Right forelimb (tissue), 1 donor: ENCODE measurements around the gene CCL22.

ENCODE experiments used
- DNase-seq: peaks from one replicate; pipeline ENCODE4 v3.0.0-alpha.2; 2018

Gene CCL22

DNA sequence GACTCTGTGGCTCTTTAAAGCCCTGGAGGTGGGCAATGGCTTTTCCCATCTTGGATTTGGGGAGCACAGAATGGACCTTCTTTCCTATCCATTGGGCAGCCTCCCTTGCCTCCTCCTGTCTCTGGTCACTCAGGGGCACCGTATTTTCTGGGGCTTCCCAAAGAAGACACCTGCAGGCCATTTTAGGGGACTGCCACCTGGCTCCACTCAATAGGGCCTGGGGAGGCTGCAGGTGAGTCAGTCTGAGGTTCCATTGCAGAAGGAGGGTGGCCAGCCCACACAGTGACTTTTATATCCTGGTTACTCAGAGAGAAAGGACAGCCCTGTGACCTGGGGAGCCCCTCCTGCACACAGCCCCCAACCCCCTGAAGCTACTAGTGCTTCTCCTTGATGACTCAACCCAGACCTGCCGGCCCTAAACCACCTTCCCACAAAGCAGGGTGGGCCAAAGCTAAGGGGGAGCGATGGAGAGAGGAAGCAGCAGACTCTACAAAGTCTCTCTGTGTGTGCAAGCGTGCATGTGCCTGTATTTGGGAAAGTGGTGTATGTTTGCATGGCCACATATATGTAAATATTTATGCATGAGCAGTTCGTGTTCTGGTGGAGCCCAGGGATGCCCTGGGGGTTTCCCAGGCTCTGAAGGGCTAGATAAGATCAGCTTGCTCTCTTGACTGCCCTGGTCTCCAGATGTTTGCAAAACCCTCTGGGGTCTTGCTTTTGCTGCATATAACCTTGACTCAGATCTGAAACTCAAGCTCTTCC is 18.7 kb downstream of the CCL22 start:
- DNase-seq = no peak

DNA sequence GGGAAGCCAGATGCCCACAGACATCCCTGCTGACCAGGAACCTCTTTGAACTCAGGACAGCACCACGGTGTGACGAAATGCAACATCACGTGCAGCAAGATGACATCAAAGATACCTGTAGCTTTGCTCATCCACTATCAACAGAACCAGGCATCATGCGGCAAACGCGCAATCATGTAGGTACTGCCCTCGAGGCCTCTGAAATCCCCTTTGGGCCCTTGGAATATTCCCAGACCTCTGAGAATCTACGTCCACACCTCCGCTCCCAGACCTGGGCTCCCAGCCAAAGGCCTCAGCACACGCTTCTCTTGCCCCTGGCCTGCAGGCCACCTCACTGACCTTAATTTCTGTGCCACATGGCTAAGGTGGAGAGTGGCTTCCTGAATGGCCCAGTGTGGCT is 21.0 kb downstream of the CCL22 start:
- DNase-seq = no peak

DNA sequence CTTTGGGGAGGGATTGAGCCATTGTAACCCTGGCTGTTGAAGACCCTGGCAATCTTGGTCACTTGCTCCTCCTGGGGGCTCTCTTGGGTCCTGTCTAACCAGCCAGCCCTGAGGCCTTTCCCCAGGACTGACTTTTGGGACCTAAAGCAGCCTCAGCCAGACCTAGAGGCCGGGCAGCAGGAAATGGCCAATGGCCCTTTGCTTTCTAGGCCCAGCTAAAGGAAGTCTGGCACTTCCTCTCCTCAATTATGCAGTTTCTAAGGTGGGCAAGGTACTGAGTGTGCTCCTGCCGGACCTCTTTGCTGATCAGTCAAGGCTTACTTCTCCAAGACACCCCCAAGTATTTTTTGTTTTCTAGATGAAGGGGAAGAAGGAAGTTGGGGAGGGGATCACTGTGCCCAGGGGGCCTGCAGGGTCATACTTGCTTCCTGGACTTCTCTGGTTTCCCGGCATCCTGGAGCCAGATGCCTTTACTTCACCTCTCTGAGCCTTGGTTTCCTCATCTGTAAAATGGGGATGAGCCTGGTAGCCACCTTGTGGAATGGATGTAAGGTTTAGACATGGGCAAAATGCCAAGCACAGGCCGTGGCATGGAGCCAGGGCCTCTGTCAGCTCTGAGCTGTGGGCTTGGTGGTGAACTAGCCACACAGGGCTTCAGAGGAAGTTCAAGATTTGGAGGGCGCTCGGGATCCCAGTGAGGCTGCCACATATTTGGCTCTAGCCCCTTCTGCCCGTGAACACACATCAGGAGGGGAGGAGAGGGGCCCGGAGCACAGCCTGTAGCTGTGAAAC is 22.3 kb downstream of the CCL22 start:
- DNase-seq = no peak

DNA sequence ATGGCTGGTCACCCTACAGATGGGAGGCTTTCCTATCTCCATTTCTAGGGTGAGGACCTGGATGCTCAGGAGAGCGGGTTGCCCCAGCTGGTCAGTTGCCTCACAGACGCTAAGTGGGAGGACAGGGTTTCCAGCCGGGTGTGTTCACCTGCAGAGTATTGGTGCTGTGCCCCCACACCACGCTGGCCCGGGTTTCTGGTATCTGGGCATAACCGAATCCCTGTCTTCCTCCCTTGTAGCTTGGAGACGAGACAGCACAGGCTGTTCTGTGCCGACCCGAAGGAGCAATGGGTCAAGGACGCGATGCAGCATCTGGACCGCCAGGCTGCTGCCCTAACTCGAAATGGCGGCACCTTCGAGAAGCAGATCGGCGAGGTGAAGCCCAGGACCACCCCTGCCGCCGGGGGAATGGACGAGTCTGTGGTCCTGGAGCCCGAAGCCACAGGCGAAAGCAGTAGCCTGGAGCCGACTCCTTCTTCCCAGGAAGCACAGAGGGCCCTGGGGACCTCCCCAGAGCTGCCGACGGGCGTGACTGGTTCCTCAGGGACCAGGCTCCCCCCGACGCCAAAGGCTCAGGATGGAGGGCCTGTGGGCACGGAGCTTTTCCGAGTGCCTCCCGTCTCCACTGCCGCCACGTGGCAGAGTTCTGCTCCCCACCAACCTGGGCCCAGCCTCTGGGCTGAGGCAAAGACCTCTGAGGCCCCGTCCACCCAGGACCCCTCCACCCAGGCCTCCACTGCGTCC is 23.4 kb downstream of the CCL22 start:
- DNase-seq = no peak

DNA sequence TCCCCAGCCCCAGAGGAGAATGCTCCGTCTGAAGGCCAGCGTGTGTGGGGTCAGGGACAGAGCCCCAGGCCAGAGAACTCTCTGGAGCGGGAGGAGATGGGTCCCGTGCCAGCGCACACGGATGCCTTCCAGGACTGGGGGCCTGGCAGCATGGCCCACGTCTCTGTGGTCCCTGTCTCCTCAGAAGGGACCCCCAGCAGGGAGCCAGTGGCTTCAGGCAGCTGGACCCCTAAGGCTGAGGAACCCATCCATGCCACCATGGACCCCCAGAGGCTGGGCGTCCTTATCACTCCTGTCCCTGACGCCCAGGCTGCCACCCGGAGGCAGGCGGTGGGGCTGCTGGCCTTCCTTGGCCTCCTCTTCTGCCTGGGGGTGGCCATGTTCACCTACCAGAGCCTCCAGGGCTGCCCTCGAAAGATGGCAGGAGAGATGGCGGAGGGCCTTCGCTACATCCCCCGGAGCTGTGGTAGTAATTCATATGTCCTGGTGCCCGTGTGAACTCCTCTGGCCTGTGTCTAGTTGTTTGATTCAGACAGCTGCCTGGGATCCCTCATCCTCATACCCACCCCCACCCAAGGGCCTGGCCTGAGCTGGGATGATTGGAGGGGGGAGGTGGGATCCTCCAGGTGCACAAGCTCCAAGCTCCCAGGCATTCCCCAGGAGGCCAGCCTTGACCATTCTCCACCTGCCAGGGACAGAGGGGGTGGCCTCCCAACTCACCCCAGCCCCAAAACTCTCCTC is 24.1 kb downstream of the CCL22 start:
- no peak for DNase-seq

DNA sequence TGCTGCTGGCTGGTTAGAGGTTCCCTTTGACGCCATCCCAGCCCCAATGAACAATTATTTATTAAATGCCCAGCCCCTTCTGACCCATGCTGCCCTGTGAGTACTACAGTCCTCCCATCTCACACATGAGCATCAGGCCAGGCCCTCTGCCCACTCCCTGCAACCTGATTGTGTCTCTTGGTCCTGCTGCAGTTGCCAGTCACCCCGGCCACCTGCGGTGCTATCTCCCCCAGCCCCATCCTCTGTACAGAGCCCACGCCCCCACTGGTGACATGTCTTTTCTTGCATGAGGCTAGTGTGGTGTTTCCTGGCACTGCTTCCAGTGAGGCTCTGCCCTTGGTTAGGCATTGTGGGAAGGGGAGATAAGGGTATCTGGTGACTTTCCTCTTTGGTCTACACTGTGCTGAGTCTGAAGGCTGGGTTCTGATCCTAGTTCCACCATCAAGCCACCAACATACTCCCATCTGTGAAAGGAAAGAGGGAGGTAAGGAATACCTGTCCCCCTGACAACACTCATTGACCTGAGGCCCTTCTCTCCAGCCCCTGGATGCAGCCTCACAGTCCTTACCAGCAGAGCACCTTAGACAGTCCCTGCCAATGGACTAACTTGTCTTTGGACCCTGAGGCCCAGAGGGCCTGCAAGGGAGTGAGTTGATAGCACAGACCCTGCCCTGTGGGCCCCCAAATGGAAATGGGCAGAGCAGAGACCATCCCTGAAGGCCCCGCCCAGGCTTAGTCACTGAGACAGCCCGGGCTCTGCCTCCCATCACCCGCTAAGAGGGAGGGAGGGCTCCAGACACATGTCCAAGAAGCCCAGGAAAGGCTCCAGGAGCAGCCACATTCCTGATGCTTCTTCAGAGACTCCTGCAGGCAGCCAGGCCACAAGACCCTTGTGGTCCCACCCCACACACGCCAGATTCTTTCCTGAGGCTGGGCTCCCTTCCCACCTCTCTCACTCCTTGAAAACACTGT is 25.0 kb downstream of the CCL22 start:
- DNase-seq = no peak

DNA sequence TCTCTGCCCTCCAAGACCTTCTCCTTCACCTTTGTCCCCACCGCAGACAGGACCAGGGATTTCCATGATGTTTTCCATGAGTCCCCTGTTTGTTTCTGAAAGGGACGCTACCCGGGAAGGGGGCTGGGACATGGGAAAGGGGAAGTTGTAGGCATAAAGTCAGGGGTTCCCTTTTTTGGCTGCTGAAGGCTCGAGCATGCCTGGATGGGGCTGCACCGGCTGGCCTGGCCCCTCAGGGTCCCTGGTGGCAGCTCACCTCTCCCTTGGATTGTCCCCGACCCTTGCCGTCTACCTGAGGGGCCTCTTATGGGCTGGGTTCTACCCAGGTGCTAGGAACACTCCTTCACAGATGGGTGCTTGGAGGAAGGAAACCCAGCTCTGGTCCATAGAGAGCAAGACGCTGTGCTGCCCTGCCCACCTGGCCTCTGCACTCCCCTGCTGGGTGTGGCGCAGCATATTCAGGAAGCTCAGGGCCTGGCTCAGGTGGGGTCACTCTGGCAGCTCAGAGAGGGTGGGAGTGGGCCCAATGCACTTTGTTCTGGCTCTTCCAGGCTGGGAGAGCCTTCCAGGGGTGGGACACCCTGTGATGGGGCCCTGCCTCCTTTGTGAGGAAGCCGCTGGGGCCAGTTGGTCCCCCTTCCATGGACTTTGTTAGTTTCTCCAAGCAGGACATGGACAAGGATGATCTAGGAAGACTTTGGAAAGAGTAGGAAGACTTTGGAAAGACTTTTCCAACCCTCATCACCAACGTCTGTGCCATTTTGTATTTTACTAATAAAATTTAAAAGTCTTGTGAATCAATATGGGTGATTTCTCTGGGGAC is 25.9 kb downstream of the CCL22 start:
- no peak for DNase-seq

DNA sequence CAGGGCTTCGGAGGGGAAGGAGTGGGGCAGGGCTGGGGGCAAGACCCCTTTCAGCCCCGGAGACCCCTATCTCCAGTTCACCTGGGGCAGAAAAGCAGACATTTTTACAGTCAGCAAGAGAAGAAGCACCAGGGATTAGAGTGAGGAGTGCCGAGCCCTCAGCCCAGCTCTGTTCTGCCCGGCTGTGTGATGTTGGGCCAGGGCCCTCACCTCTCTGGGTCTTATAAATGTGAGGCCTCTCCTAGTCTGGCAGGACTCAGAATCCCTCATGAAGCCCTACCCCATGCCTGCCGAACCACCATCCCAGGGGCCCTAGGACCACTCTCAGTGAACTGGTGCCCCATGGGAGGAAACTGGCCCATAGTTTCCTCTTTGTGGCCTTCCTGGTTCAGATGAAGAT is 26.5 kb downstream of the CCL22 start:
- DNase-seq = no peak

DNA sequence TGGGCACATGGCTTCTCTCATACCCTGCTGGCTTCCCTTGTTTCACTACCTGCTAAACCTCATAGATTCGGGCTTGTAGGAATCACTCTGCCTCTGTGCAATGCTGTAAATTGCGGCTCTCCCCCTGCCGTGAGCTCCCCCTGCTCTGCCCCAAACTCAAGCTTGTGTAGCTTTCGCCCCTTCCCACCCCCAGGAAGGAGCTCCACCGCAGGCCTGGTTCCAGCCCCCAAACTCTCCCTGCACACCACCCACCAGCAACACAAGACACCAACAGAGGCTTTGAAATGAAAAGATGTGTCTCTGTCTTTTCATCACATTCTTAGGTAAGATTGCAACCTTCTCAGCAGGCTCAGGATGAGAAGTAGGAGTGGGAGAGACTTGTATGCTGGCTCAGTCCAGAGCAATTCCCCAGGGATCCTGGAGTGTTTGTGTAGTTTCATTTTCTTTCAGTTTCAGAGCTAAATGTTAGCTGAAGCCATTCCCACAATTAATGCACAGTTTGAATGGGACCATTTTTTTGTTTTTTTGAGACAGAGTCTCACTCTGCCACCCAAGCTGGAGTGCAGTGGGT is 27.9 kb downstream of the CCL22 start:
- no peak for DNase-seq

DNA sequence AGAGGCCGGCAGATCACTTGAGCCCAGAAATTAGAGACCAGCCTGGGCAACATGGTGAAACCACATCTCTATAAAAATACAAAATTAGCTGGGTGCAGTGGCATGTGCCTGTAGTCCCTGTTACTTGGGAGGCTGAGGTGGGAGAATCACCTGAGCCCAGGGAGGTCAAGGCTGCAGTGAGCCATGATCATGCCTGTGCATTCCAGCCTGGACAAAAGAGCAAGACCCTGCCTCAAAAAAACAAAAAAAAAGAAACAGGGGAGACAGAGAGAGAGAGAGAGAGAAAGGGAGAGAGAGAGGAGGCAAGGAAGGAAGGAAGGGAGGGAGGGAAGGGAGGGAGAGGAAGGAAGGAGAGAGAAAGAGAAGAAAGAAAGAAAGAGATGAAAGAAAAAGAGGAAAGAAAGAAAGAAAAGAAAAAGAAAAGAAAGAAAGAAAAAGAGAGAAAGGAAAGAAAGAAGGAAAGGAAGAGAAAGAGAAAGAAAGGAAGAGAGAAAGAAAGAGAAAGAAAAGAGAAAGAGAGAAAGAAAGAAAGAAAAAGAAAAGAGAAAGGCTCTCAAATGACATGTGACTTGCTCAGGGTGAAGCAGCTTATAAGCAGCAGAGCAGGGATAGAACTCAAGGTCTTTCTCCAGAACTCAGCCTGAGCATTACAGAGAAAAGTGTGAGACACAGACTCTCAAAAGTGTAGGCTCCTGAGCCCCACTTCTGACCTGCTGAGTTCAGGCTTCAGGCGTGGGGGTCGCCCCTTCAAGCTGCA is 29.2 kb downstream of the CCL22 start:
- no peak for DNase-seq

DNA sequence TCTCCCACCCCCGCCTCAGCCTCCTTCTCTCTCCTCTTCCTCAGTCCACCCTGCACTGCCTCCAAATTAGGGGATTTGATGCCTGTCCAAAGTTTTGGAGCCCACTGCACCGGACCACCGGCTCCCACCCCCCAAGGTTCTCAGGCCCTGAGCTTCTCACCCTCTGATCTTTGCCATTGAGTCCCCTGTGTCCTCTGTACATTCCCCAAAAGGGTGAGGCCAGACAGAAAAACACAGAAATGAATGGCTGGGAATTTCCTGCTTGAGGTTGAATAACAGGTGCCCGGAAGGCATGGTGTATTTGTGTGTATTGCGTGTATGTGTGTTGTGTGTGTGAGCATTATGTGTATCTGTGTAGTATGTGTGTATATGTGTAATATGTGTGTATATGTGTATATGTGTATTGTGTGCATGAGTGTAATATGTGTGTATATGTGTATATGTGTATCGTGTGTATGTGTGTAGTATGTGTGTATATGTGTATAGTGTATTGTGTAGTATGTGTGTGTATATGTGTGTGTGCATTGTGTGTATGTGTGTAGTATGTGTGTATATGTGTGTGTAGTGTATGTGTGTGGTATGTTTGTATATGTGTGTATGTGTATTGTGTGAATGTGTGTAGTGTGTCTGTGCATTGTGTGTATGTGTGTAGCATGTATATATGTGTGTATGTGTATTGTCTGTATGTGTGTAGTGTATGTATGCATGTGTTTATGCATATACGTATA is 29.9 kb downstream of the CCL22 start:
- DNase-seq = no peak

DNA sequence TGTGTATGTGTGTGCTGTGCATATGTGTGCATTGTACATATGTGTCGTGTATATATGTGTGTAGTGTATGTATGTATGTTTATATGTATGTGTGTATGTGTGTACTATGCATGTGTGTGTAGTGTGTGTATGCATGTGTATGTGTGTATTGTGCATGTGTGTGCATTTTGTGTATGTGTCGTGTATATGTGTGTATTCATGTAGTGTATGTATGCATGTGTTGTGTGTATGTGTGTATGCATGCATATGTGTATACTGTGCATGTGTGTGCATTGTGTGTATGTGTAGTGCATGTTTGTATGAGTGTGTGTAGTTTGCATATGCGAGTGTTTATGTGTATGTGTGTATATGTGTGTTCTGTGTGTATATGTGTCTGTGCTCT is 30.5 kb downstream of the CCL22 start:
- DNase-seq = no peak

DNA sequence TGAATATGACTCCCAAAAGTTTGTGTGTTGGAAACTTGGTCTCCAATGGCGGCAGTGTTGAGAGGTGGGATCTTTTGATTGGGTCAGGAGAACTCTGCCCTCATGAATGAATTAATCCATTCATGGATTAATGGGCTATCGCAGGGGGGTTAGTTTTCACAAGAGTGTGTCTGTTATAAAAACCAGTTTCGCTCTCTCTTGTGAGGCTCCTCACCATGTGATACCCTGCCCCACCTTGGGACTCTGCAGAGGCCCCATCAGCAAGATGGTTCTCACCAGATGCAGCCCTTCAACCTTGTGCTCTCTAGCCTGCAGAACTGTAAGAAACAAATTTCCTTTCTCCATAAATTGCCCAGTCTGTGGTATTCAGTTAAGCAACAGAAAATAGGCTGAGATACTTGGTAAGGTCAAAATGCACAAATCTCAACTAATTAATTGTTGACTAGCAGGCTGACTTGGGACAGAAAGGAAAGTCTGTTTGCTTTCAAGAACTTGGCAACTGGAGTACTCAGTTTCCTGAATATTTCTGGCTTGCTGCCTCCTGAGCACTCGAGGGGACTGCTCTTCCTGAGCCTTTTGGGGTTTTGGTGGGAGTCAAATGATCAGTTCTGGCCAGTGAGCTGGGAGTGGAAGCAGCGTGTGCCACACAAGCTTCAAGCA is 32.2 kb downstream of the CCL22 start:
- DNase-seq = no peak

DNA sequence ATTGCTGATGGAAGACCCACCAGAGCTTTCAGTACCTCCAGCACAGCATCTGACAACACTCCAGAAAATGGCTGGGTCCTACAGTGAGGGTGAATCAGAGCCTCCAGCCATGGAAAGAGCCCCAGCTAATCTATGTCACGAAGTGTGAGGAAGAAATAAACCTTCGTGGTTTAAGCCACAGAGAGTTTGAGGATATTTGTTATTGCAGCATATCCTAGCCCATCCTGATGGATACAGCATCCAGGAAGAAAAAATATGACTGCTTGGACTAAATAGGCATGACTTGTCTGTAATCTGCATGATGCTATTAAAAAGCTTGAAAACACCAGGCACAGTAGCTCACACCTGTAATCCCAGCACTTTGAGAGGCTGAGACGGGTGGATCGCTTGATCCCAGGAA is 32.7 kb downstream of the CCL22 start:
- DNase-seq = no peak

DNA sequence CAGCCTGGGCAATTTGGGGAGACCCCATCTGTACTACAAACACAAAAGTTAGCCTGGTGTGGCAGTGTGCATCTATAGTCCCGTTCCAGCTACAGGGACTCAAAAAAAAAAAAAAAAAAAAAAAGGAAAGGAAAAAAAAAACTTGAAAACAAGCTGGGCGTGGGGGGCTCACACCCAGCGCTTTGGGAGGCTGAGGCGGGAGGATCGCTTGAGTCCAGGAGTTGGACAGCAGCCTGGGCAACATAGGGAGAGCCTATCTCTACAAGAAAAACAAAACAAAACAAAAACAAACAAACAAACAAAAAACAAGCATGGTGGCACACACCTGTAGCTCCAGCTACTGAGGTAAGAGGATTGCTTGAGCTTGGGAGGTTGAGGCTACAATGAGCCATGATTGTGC is 33.1 kb downstream of the CCL22 start:
- no peak for DNase-seq

DNA sequence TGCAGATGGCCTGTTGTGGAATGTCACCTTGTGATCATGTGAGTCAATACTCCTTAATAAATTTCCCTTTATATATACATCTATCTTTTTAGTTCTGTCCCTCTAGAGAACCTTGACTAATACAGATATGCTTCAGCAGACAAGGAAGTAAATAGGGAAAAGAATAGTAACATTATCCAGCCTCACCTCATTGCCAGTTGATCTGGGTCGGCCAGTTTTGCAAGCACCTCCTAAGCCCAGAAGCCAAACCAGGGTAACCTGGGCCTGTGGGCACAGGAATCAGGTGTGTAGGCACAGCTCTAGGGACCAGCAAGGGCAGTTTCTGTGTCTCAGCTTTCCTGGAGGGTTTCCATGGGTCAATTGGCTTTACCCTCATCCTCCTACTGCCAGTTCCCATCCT is 34.1 kb downstream of the CCL22 start:
- DNase-seq = no peak

DNA sequence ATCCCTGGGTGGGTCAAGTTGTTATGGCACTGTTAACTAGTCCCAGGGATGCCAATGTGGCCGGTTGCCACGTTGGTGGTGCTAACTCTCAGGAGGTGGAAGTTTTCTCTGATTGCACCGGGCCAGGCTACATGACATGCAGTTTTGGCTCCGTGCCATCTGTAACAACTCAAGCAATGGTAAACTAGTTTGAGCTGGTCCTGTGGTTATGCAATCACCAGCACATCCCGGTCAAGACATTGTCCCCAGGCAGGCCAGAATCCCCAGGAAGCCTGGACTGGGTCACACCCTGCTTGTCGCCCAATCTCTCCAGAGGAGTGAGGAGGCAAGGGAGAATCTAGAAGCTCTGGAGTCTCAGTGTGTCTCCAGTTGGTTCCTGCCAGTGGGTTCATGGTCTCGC is 35.9 kb downstream of the CCL22 start:
- DNase-seq = no peak

DNA sequence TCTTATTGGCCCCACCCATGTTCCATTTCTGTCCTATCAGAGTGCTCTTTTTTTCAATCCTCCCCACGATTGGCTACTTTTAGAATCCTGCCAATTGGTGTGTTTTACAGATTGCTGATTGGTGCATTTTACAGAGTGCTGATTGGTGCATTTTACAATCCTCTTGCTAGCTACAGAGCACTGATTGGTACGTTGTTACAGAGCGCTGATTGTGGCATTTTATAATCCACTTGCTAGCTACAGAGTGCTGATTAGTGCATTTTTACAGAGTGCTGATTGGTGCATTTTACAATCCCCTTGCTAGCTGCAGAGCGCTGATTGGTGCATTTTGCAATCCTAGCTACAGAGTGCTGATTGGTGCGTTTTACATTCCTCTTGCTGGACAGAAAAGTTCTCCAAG is 36.4 kb downstream of the CCL22 start:
- DNase-seq = no peak

DNA sequence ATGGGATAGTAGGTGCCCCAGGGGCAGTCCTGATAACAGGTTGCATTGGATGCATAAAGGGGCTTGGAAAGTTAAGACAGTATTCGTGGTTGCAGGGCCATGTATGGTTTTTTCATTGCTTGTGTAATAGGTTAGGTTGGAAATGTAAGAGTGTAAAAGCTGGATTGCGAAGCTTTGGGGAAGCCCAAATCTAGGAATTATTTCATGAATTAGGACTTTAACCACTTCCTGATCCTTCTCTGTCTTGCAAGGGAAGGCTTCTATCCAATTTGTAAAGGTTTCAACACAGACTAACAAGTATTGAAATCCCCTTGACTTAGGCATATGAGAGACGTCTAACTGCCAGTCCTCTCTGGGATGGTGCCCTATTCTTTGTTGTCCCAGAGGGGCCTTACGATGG is 38.2 kb downstream of the CCL22 start:
- DNase-seq = no peak
